MM.1S (cell line): ENCODE data around the gene ALDH9A1.

ENCODE experiments used
- DNase-seq: peaks from one replicate; pipeline ENCODE4 v3.0.0-alpha.2; 2015
- H2AFZ ChIP-seq: fragments of 300-600 bp; sonication (generic); 2 replicates; pipeline ENCODE4 v1.6.0; 2016; ENCODE audit warnings: antibody characterized with exemption, low read length
- H3F3A ChIP-seq: fragments of 300-600 bp; sonication (generic); 2 replicates; pipeline ENCODE4 v1.6.1; 2016; ENCODE audit warnings: mild to moderate bottlenecking, antibody characterized with exemption, low read length, moderate library complexity, mixed read lengths; ENCODE audit not compliant: insufficient read depth
- H3K27ac ChIP-seq: fragments of 300-600 bp; sonication (generic); 2 replicates; pipeline ENCODE4 v1.5.1; 2016; ENCODE audit warnings: mild to moderate bottlenecking, low read length
- H3K27me3 ChIP-seq: fragments of 300-600 bp; sonication (generic); replicated peaks from 2 replicates; pipeline ENCODE4 v1.6.0; 2016; ENCODE audit warnings: low read length; ENCODE audit not compliant: insufficient read depth
- H3K36me3 ChIP-seq: fragments of 300-600 bp; sonication (generic); replicated peaks from 2 replicates; pipeline ENCODE4 v1.6.1; 2016; ENCODE audit warnings: mild to moderate bottlenecking, low read length, mixed read lengths; ENCODE audit not compliant: insufficient read depth
- H3K4me1 ChIP-seq: fragments of 300-600 bp; sonication (generic); 2 replicates; pipeline ENCODE4 v1.6.1; 2016; ENCODE audit warnings: low read length, mixed read lengths
- H3K4me2 ChIP-seq: fragments of 300-600 bp; sonication (generic); 2 replicates; pipeline ENCODE4 v1.6.0; 2016; ENCODE audit warnings: low read depth, low read length
- H3K4me3 ChIP-seq: fragments of 300-600 bp; sonication (generic); 2 replicates; pipeline ENCODE4 v1.5.1; 2016; ENCODE audit warnings: low read length, mixed read lengths
- H3K79me2 ChIP-seq: fragments of 300-600 bp; sonication (generic); 2 replicates; pipeline ENCODE4 v1.6.1; 2016; ENCODE audit warnings: mixed run types, low read length, mixed read lengths
- H3K9ac ChIP-seq: fragments of 300-600 bp; sonication (generic); 2 replicates; pipeline ENCODE4 v1.6.1; 2016; ENCODE audit warnings: low read length, mixed read lengths
- H3K9me2 ChIP-seq: fragments of 300-600 bp; sonication (generic); replicated peaks from 2 replicates; pipeline ENCODE4 v1.6.1; 2016; ENCODE audit warnings: mild to moderate bottlenecking, low read length, mixed read lengths; ENCODE audit not compliant: insufficient read depth
- H3K9me3 ChIP-seq: fragments of 300-600 bp; sonication (generic); replicated peaks from 2 replicates; pipeline ENCODE4 v1.6.1; 2016; ENCODE audit warnings: mild to moderate bottlenecking, low read length, mixed read lengths; ENCODE audit not compliant: insufficient read depth
- H4K20me1 ChIP-seq: fragments of 300-600 bp; sonication (generic); 2 replicates; pipeline ENCODE4 v1.6.1; 2016; ENCODE audit warnings: mild to moderate bottlenecking, low read length, moderate library complexity, mixed read lengths; ENCODE audit not compliant: insufficient read depth
- EZH2 ChIP-seq: fragments of 300-600 bp; sonication (generic); optimal IDR thresholded peaks from 2 replicates; pipeline ENCODE3; 2017; ENCODE audit warnings: low read depth, mild to moderate bottlenecking, antibody characterized with exemption, low read length, mixed read lengths
- EZH2phosphoT487 ChIP-seq: fragments of 300-600 bp; sonication (generic); IDR thresholded peaks from 2 replicates; pipeline ENCODE4 v1.6.1; 2018; ENCODE audit warnings: antibody characterized with exemption, low read length
- TF ChIP-seq, protein P1 (sequence below): fragments of 300-600 bp; sonication (generic); IDR thresholded peaks from 2 replicates; pipeline ENCODE4 v1.5.1; 2016; ENCODE audit warnings: antibody characterized with exemption, low read length, mixed read lengths

Gene ALDH9A1

DNA sequence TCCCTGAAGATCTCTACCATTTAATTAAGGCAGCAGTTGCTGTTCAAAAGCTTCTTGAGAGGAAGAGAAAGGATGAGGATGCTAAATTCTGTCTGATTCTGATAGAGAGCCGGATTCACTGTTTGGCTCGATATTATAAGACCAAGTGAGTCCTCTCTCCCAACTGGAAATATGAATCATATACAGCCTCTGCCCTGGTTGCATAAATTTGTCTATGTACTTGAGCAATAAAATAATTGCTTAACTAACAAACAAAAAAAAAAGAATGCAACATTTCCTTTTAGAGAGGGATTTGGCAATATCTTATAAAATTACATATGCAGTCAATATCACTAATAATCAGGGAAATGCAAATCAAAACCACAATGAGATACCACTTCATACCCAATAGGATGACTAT is 26.8 kb downstream of the ALDH9A1 start:
- Histone ChIP-seq H3K4me1 (no peaks in the 10 kb centered on the region), H3F3A (no peaks in the 10 kb centered on the region), H2AFZ (no peak overlapping the region), H3K27me3 (no peaks in the 10 kb centered on the region), H3K9me2 (no peaks in the 10 kb centered on the region), H3K4me3 (no peak overlapping the region), H3K27ac (no peak overlapping the region), H4K20me1 (no peaks in the 10 kb centered on the region), H3K9ac (no peak overlapping the region), H3K9me3 (no peaks in the 10 kb centered on the region), H3K36me3 (0 out of 2 replicates have a peak, but pooled peaks cover 6% of the 10 kb centered on the region), H3K79me2 (0 out of 2 replicates have a peak, but pooled peaks cover 4% of the 10 kb centered on the region), H3K4me2 (no peak overlapping the region)
- no peak for TF ChIP-seq EZH2phosphoT487
- TF ChIP-seq, protein P1, sequence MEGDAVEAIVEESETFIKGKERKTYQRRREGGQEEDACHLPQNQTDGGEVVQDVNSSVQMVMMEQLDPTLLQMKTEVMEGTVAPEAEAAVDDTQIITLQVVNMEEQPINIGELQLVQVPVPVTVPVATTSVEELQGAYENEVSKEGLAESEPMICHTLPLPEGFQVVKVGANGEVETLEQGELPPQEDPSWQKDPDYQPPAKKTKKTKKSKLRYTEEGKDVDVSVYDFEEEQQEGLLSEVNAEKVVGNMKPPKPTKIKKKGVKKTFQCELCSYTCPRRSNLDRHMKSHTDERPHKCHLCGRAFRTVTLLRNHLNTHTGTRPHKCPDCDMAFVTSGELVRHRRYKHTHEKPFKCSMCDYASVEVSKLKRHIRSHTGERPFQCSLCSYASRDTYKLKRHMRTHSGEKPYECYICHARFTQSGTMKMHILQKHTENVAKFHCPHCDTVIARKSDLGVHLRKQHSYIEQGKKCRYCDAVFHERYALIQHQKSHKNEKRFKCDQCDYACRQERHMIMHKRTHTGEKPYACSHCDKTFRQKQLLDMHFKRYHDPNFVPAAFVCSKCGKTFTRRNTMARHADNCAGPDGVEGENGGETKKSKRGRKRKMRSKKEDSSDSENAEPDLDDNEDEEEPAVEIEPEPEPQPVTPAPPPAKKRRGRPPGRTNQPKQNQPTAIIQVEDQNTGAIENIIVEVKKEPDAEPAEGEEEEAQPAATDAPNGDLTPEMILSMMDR = no peak
- no peak for TF ChIP-seq EZH2
- DNase-seq = no peak

DNA sequence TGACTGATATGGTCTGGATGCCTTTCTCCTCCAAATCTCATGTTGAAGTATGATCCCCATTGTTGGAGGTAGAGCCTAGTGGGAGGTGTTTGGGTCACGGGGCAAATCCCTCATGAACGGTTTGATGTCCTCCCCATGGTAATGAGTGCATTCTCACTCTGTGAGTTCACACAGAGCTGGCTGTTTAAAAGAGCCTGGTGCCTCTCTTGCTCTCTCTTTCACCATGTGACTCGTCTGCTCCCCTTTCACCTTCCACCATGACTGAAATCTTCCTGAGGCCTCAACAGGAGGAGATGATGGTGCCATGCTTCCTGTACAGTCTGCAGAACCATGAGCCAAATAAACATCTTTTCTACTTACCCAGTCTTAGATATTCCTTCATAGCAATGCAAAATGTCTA is 30.2 kb downstream of the ALDH9A1 start:
- no peaks in the 10 kb centered on the region for H4K20me1 ChIP-seq

DNA sequence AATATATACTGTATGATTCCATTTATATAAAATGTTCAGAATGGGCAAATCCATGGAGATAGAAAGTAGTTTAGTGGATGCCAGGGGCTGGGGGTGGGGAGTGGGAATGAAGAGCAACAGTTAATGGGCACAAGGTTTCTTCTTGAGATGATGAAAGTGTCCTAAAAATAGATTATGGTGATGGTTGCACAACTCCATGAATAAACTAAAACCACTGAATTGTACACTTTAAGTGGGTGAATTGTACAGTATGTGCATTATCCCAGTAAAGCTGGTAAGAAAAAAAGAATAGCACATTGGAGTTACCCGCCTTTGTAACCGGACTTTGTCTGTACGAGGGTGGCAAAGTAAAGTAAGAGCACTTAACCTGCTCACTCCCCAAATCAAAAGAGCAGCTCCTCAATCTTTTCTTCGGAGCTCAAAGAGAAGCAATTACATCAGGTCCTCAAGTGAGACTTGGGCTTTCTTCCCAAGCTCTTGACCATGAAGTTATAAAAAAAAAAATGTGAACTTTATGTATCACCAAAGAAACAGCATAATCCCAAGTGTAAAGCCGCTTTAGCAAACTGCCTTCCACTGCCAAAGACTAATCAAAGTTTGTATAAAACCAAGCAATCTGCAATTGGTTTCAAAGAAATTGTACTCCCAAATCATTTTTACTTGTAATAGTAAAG is 32.1 kb downstream of the ALDH9A1 start:
- Histone ChIP-seq H3K27ac (no peak overlapping the region), H3K9me2 (no peaks in the 10 kb centered on the region), H3K79me2 (0 out of 2 replicates have a peak, but pooled peaks cover 3% of the 10 kb centered on the region), H3K36me3 (0 out of 2 replicates have a peak, but pooled peaks cover 9% of the 10 kb centered on the region), H3K9me3 (no peaks in the 10 kb centered on the region), H3F3A (no peaks in the 10 kb centered on the region), H2AFZ (no peak overlapping the region), H3K9ac (no peak overlapping the region), H4K20me1 (no peaks in the 10 kb centered on the region), H3K4me1 (no peaks in the 10 kb centered on the region), H3K4me2 (no peak overlapping the region), H3K27me3 (no peaks in the 10 kb centered on the region), H3K4me3 (no peak overlapping the region)
- no peak for DNase-seq
- TF ChIP-seq, protein P1 = no peak
- no peak for TF ChIP-seq EZH2
- no peak for TF ChIP-seq EZH2phosphoT487

More for the DNA sequence above, 30.2 kb downstream of the ALDH9A1 start:
- Histone ChIP-seq H2AFZ (no peak overlapping the region), H3K27ac (no peak overlapping the region), H3K4me1 (no peaks in the 10 kb centered on the region), H3K9me2 (no peaks in the 10 kb centered on the region), H3K79me2 (0 out of 2 replicates have a peak, but pooled peaks cover 4% of the 10 kb centered on the region), H3K27me3 (no peaks in the 10 kb centered on the region), H3K9me3 (no peaks in the 10 kb centered on the region), H3K9ac (no peak overlapping the region), H3K4me3 (no peak overlapping the region), H3K36me3 (0 out of 2 replicates have a peak, but pooled peaks cover 9% of the 10 kb centered on the region), H3F3A (no peaks in the 10 kb centered on the region), H3K4me2 (no peak overlapping the region)
- DNase-seq = no peak
- TF ChIP-seq, protein P1 = no peak
- TF ChIP-seq EZH2 (no peak), EZH2phosphoT487 (no peak)
